Activated naive CD8-positive, alpha-beta T cell treated with anti-CD3 and anti-CD28 coated beads, Interleukin-2, amount 50 U/mL, for 24 hours (primary cell): ENCODE results near the gene OR56A4.
"Not testable (repeated sequence)": the region's sequence is repeated elsewhere in the genome, so short reads cannot be mapped to it uniquely, and the experiment has no call there.

Experiments used
- ATAC-seq: fragments of 150-1000 bp; cut with Tn5 transposase; one replicate; pipeline ENCODE4 v1.10.0; 2021
- DNase-seq: peaks from one replicate; pipeline ENCODE4 v3.0.0; 2021
- H3K27ac Mint-ChIP-seq: one replicate; pipeline ENCODE4 v1.8.0; 2021; ENCODE audit warnings: mild to moderate bottlenecking, mixed read lengths
- H3K27me3 Mint-ChIP-seq: one replicate; pipeline ENCODE4 v1.8.0; 2021; ENCODE audit warnings: mixed read lengths
- H3K36me3 Mint-ChIP-seq: one replicate; pipeline ENCODE4 v1.8.0; 2021; ENCODE audit warnings: low read depth, mixed read lengths
- H3K4me1 Mint-ChIP-seq: one replicate; pipeline ENCODE4 v1.8.0; 2021; ENCODE audit warnings: mixed read lengths
- H3K4me3 Mint-ChIP-seq: one replicate; pipeline ENCODE4 v1.8.0; 2021; ENCODE audit warnings: mild to moderate bottlenecking, moderate library complexity, mixed read lengths
- H3K9me3 Mint-ChIP-seq: one replicate; pipeline ENCODE4 v1.8.0; 2021; ENCODE audit warnings: mixed read lengths

Gene OR56A4

GRCh38 chr11:5989203-5989602, 17.5 kb downstream of the OR56A4 start:
- Mint-ChIP-seq H3K9me3 (no peaks in the 10 kb centered on the region), H3K36me3 (no peaks in the 10 kb centered on the region), H3K27me3 (peaks cover 12% of the 10 kb centered on the region), H3K27ac (no peak overlapping the region), H3K4me1 (no peaks in the 10 kb centered on the region), H3K4me3 (no peak overlapping the region)
- ATAC-seq (no peak), DNase-seq (no peak)

DNA sequence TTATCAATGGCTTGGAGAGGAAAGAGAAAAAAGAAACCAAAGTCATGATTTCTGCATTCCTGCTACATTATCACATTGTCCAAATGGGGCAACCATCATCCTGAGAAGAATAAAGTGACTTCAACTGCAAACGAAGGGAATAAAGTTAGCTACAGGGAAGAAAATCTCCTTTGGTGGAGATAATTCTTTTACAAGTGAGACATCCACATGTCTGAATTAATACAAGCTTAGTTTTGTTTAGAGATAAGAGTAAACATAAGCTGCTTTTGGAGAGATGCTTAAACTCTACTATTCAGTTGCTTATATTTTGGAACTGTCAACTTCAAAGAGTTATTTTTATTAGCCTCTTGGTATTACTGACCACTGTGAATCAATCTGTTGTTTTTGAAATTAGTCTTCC, 19.9 kb downstream of the OR56A4 start, which contains the start of gene OR52L1:
Gene OR52L1 (minus strand): TSS at position 101 of the 400 bp plus-strand sequence. CDS start 55 bp downstream, at position 46.
- DNase-seq (no peak), ATAC-seq (no peak)
- Mint-ChIP-seq H3K4me3 (no peak within 1 kb of the TSS), H3K9me3 (no peaks in the 10 kb centered on the region), H3K4me1 (no peaks in the 10 kb centered on the region), H3K27me3 (peaks cover 12% of the 10 kb centered on the region), H3K27ac (no peak within 1 kb of the TSS), H3K36me3 (no peaks in the 10 kb centered on the region)

GRCh38 chr11:5983443-5983842, 23.3 kb downstream of the OR56A4 start:
- Mint-ChIP-seq H3K4me3 (no peak overlapping the region), H3K4me1 (no peaks in the 10 kb centered on the region), H3K27me3 (peaks cover 5% of the 10 kb centered on the region), H3K9me3 (peaks cover 17% of the 10 kb centered on the region), H3K27ac (no peak overlapping the region), H3K36me3 (no peaks in the 10 kb centered on the region)
- DNase-seq (no peak), ATAC-seq (no peak)

- no peaks in the 10 kb centered on the region for H3K36me3 Mint-ChIP-seq
- H3K27ac Mint-ChIP-seq, result no peak overlapping the region
- H3K4me1 Mint-ChIP-seq, result no peaks in the 10 kb centered on the region
- DNase-seq (no peak), ATAC-seq (no peak)
- H3K4me3 Mint-ChIP-seq, result no peak overlapping the region
- H3K9me3 Mint-ChIP-seq, result peaks cover 10% of the 10 kb centered on the region
- peaks cover 9% of the 10 kb centered on the region for H3K27me3 Mint-ChIP-seq
Measured at GRCh38 chr11:5973530-5973929, 33.2 kb downstream of the OR56A4 start.

- no peaks in the 10 kb centered on the region for H3K36me3 Mint-ChIP-seq
- no peak within 1 kb of the TSS for H3K27ac Mint-ChIP-seq
- H3K27me3 Mint-ChIP-seq, result peaks cover 14% of the 10 kb centered on the region
- H3K4me1 Mint-ChIP-seq, result no peaks in the 10 kb centered on the region
- no peak within 1 kb of the TSS for H3K4me3 Mint-ChIP-seq
- no peak for DNase-seq
- ATAC-seq, result no peak
- H3K9me3 Mint-ChIP-seq, result peaks cover 12% of the 10 kb centered on the region
Measured at GRCh38 chr11:5968394-5968793, 38.4 kb downstream of the OR56A4 start, which contains the start of gene OR56A5. Gene OR56A5, minus strand, starts transcription at chr11:5968494. Its CDS starts 0 bp downstream, at chr11:5968494.

- Mint-ChIP-seq H3K4me3 (no peak overlapping the region), H3K27me3 (peaks cover 14% of the 10 kb centered on the region), H3K9me3 (peaks cover 19% of the 10 kb centered on the region), H3K27ac (no peak overlapping the region), H3K4me1 (no peaks in the 10 kb centered on the region), H3K36me3 (no peaks in the 10 kb centered on the region)
- no peak for DNase-seq
- no peak for ATAC-seq
Measured at GRCh38 chr11:5967708-5968107, 39.0 kb downstream of the OR56A4 start.

DNA sequence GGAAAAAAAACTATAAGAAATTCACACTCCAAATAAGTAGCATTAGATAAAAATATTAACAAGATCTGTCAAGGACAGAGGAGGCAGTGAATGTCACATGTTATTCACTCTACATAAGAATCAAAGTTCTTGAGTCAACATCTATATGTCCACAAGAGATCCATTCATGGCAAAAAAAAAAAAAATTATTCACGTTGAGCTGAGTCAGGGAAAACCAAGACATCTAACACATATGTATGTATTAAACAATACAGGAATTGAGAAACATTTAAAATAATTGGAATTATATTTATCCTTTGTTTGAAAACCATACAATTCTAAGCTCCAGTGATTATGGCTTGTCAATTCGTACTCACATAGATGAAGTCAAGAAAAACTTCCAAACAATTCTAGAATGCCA, 39.8 kb downstream of the OR56A4 start:
- ATAC-seq, result no peak
- peaks cover 14% of the 10 kb centered on the region for H3K27me3 Mint-ChIP-seq
- H3K27ac Mint-ChIP-seq, result no peak overlapping the region
- H3K36me3 Mint-ChIP-seq, result no peaks in the 10 kb centered on the region
- no peak overlapping the region for H3K4me3 Mint-ChIP-seq
- peaks cover 23% of the 10 kb centered on the region for H3K9me3 Mint-ChIP-seq
- no peaks in the 10 kb centered on the region for H3K4me1 Mint-ChIP-seq
- no peak for DNase-seq

DNA sequence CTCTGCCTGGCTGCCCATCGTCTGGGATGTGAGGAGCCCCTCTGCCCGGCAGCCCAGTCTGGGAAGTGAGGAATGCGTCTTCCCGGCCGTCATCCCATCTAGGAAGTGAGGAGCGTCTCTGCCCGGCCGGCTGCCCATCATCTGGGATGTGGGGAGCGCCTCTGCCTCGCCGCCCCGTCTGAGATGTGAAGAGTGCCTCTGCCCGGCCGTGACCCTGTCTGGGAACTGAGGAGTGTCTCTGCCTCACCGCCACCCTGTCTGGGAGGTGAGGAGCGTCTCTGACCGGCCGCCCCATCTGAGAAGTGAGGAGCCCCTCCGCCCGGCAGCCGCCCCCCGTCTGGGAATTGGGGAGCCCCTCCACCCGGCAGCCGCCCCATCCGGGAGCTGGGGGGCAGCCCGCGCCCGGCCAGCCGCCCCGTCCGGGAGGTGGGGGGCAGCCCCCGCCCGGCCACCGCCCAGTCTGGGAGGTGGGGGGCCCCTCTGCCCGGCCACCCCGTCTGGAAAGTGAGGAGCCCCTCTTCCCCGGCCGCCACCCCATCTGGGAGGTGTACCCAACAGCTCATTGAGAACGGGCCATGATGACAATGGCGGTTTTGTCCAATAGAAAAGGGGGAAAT, 45.9 kb downstream of the OR56A4 start:
- DNase-seq, H3K4me1 Mint-ChIP-seq, H3K4me3 Mint-ChIP-seq, H3K36me3 Mint-ChIP-seq, H3K27me3 Mint-ChIP-seq, H3K27ac Mint-ChIP-seq, ATAC-seq: not testable (repeated sequence)
- H3K9me3 Mint-ChIP-seq, result peaks cover 29% of the 10 kb centered on the region

DNA sequence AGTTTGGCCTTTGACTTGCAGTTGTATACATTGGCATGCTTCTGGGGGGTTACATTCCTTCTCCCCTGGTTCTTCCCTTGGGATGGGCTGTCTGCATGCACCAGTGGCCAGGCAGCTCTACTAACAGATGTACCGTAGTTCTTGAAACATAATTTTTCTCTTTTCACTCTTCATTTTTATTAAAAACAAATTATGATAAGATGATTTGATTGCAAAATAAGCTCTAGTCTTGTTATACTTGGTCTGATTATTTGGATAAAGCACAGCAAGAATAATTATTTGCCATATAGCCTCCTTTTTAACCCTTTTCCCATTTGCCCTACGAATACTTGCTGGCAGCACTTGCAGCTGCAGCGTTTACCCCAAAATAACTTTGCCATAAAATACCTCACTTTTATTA, 51.2 kb downstream of the OR56A4 start:
- peaks cover 6% of the 10 kb centered on the region for H3K9me3 Mint-ChIP-seq
- no peaks in the 10 kb centered on the region for H3K4me1 Mint-ChIP-seq
- DNase-seq, result no peak
- ATAC-seq, result no peak
- H3K36me3 Mint-ChIP-seq, result no peaks in the 10 kb centered on the region
- peaks cover 2% of the 10 kb centered on the region for H3K27me3 Mint-ChIP-seq
- H3K4me3 Mint-ChIP-seq, result no peak overlapping the region
- no peak overlapping the region for H3K27ac Mint-ChIP-seq
